SK-N-SH treated with all-trans-retinoic acid at 6 μM for 48 hours (cell line): Measurements from ENCODE around the gene PLXNB1.
A peak's percentile ranks its signal among the peaks of the same experiment; 100 is the strongest.

ENCODE experiments used
- ATAC-seq: fragments of 200-7000 bp; cut with Tn5 transposase; 3 replicates; pipeline ENCODE4 v1.9.1; 2020; ENCODE audit warnings: mild to moderate bottlenecking, moderate library complexity
- ARNTL ChIP-seq: fragments of 450-650 bp; formaldehyde crosslinking; IDR thresholded peaks from 2 replicates; pipeline ENCODE4 v1.5.0; 2020; ENCODE audit warnings: low read depth, mild to moderate bottlenecking, moderate library complexity, borderline replicate concordance
- BACH2 ChIP-seq: fragments of 250-450 bp; sonication (Bioruptor Pico); IDR thresholded peaks from 2 replicates; pipeline ENCODE4 v1.9.0; 2021; ENCODE audit warnings: mild to moderate bottlenecking, borderline replicate concordance
- CREB5 ChIP-seq: fragments of 250-450 bp; sonication (Bioruptor Pico); IDR thresholded peaks from 2 replicates; pipeline ENCODE4 v1.5.1; 2020; ENCODE audit warnings: low read depth, mild to moderate bottlenecking, moderate library complexity
- CSDC2 ChIP-seq: fragments of 250-450 bp; sonication (Bioruptor Pico); IDR thresholded peaks from 2 replicates; pipeline ENCODE4 v1.5.0; 2020; ENCODE audit warnings: mild to moderate bottlenecking, moderate library complexity
- CSRNP3 ChIP-seq: fragments of 250-450 bp; sonication (Bioruptor Pico); IDR thresholded peaks from 2 replicates; pipeline ENCODE4 v1.5.1; 2021; ENCODE audit warnings: mild to moderate bottlenecking, moderate library complexity
- ESRRG ChIP-seq: fragments of 250-450 bp; sonication (Bioruptor Pico); IDR thresholded peaks from 2 replicates; pipeline ENCODE4 v1.6.1; 2021; ENCODE audit warnings: mild to moderate bottlenecking
- GLIS3 ChIP-seq: fragments of 250-450 bp; sonication (Bioruptor Pico); IDR thresholded peaks from 2 replicates; pipeline ENCODE4 v1.5.0; 2020; ENCODE audit warnings: mild to moderate bottlenecking, moderate library complexity
- OSR1 ChIP-seq: fragments of 250-450 bp; sonication (Bioruptor Pico); IDR thresholded peaks from 2 replicates; pipeline ENCODE4 v1.8.0; 2022; ENCODE audit warnings: moderate library complexity, mild to moderate bottlenecking, inconsistent platforms
- PATZ1 ChIP-seq: fragments of 250-450 bp; sonication (Bioruptor Pico); IDR thresholded peaks from 2 replicates; pipeline ENCODE4 v1.8.0; 2020; ENCODE audit warnings: mild to moderate bottlenecking, moderate library complexity, borderline replicate concordance
- POU6F1 ChIP-seq: fragments of 250-450 bp; sonication (Bioruptor Pico); IDR thresholded peaks from 2 replicates; pipeline ENCODE4 v1.8.0; 2021; ENCODE audit warnings: low read depth, mild to moderate bottlenecking, moderate library complexity, borderline replicate concordance
- PPARA ChIP-seq: fragments of 250-450 bp; sonication (Bioruptor Pico); IDR thresholded peaks from 2 replicates; pipeline ENCODE4 v1.5.0; 2020; ENCODE audit warnings: mild to moderate bottlenecking, borderline replicate concordance
- RARB ChIP-seq: fragments of 250-450 bp; sonication (Bioruptor Pico); IDR thresholded peaks from 2 replicates; pipeline ENCODE4 v1.8.0; 2021; ENCODE audit warnings: mild to moderate bottlenecking, moderate library complexity
- SNAI2 ChIP-seq: fragments of 250-450 bp; sonication (Bioruptor Pico); IDR thresholded peaks from 2 replicates; pipeline ENCODE4 v1.5.0; 2020; ENCODE audit warnings: mild to moderate bottlenecking, moderate library complexity
- TCF4 ChIP-seq: fragments of 250-450 bp; sonication (Bioruptor Pico); IDR thresholded peaks from 2 replicates; pipeline ENCODE4 v1.8.0; 2021; ENCODE audit warnings: mild to moderate bottlenecking, moderate library complexity, borderline replicate concordance
- TOX ChIP-seq: fragments of 250-450 bp; sonication (Bioruptor Pico); IDR thresholded peaks from 2 replicates; pipeline ENCODE4 v1.8.0; 2021; ENCODE audit warnings: mild to moderate bottlenecking, moderate library complexity, borderline replicate concordance
- TSHZ2 ChIP-seq: fragments of 250-450 bp; sonication (Bioruptor Pico); IDR thresholded peaks from 2 replicates; pipeline ENCODE4 v1.5.0; 2020; ENCODE audit warnings: mild to moderate bottlenecking, moderate library complexity
- ZC3H10 ChIP-seq: fragments of 250-450 bp; sonication (Bioruptor Pico); IDR thresholded peaks from 2 replicates; pipeline ENCODE4 v1.5.1; 2021; ENCODE audit warnings: mild to moderate bottlenecking, moderate library complexity
- ZFP3 ChIP-seq: fragments of 250-450 bp; sonication (Bioruptor Pico); IDR thresholded peaks from 2 replicates; pipeline ENCODE4 v1.5.0; 2020; ENCODE audit warnings: mild to moderate bottlenecking, moderate library complexity
- ZNF565 ChIP-seq: fragments of 450-650 bp; formaldehyde crosslinking; conservative IDR thresholded peaks from 2 replicates; pipeline ENCODE4 v1.5.0; 2020; ENCODE audit warnings: low read depth, mild to moderate bottlenecking, moderate library complexity
- ZNF70 ChIP-seq: fragments of 450-650 bp; formaldehyde crosslinking; IDR thresholded peaks from 2 replicates; pipeline ENCODE4 v1.5.0; 2020; ENCODE audit warnings: mild to moderate bottlenecking, moderate library complexity

The PLXNB1 gene

GRCh38 chr3:48435774-48436476, 6.0 kb upstream of the PLXNB1 start:
- no peak for TF ChIP-seq TOX (CRISPR knock-in tag)
- no peak for TF ChIP-seq PPARA (CRISPR knock-in tag)
- no peak for TF ChIP-seq ZFP3 (CRISPR knock-in tag)
- TF ChIP-seq SNAI2 (CRISPR knock-in tag): no peak
- TF ChIP-seq CREB5 (CRISPR knock-in tag): no peak
- TF ChIP-seq TSHZ2 (CRISPR knock-in tag): no peak
- no peak for TF ChIP-seq ZC3H10 (CRISPR knock-in tag)
- no peak for TF ChIP-seq GLIS3
- no peak for TF ChIP-seq CSRNP3 (CRISPR knock-in tag)
- TF ChIP-seq POU6F1 (CRISPR knock-in tag): no peak
- no peak for TF ChIP-seq CSDC2 (CRISPR knock-in tag)
- no peak for TF ChIP-seq PATZ1 (CRISPR knock-in tag)
- TF ChIP-seq ESRRG (CRISPR knock-in tag): no peak
- TF ChIP-seq ZNF70 (CRISPR knock-in tag): no peak
- no peak for TF ChIP-seq ZNF565 (CRISPR knock-in tag)
- no peak for TF ChIP-seq RARB
- no peak for TF ChIP-seq OSR1 (CRISPR knock-in tag)
- no peak for TF ChIP-seq TCF4
- ATAC-seq: peak; percentile 66

- ATAC-seq: no peak
- TF ChIP-seq CSDC2 (CRISPR knock-in tag) (no peak), ZNF565 (CRISPR knock-in tag) (no peak), CREB5 (CRISPR knock-in tag) (no peak), TCF4 (no peak), SNAI2 (CRISPR knock-in tag) (no peak), POU6F1 (CRISPR knock-in tag) (no peak), PATZ1 (CRISPR knock-in tag) (no peak), ESRRG (CRISPR knock-in tag) (no peak), ZNF70 (CRISPR knock-in tag) (no peak), GLIS3 (no peak), BACH2 (CRISPR knock-in tag) (no peak), ARNTL (CRISPR knock-in tag) (no peak), ZFP3 (CRISPR knock-in tag) (no peak), RARB (no peak), TSHZ2 (CRISPR knock-in tag) (no peak), ZC3H10 (CRISPR knock-in tag) (no peak)
Observed at GRCh38 chr3:48435223-48435595, 5.3 kb upstream of the PLXNB1 start.
